ENCODE measurements around the gene NANOS2.
"Not testable (repeated sequence)": the region's sequence is repeated elsewhere in the genome, so short reads cannot be mapped to it uniquely, and the experiment has no call there.

Gene NANOS2

GRCh38 chr19:45873219-45873772, 41.3 kb downstream of the NANOS2 start:
- no peak for DNase-seq

GRCh38 chr19:45872095-45872919, 42.3 kb downstream of the NANOS2 start:
- DNase-seq = no peak

GRCh38 chr19:45870798-45871197, 43.8 kb downstream of the NANOS2 start:
- no peak for DNase-seq

DNA sequence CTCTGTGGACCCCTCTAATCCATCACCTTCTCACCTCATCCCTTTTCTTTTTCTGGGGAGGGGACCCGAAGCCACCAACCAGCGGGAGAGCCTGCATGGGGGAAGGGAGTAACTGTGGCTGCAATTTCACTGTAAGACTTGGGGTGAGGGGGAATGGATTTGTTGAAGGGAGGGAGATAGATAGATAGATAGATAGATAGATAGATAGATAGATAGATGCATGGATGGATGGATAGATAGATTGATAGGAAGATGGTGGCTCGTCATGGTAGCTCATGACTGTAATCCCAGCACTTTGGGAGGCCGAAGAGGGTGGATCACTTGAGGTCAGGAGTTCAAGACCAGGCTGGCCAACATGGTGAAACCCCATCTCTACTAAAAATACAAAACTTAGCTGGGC, 47.3 kb downstream of the NANOS2 start:
- not testable (repeated sequence) for DNase-seq

DNA sequence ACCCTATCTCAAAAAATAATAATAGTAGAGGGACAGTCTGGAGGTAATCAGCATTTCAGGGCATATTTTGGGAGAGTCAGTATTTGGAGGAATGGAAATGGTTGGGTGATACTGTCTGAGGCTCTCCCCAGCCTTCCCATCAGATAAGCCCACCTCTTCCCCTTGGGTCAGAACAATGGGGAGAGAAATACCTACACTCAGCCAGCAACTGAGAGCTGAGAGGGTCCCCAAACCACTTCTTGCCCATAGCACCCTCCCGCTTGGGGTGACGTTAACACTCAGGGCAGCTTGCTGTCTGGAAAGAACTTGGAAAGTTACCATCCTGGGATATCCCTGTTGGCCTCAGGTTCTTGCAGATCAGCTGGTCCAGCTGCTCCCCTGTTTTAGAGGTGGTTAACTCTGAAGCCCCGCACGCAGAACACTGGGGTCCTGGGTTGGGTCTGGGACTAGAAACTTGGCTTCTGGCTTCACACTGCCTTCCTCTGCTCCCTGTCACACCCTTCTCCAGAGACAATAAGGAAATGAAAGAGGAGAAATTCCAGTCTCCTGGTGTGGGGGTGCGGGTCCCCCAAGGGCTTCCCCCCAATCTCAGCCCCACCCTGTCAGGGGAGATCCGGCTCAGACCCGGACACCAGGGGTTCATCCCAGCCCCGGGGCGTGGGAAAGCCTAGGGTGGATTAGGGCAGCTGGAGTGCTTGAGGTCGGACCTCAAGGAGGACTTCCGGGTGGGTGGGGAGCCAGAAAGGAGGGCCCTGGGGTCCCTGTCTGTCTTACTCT, 48.0 kb downstream of the NANOS2 start:
- DNase-seq = no peak

DNA sequence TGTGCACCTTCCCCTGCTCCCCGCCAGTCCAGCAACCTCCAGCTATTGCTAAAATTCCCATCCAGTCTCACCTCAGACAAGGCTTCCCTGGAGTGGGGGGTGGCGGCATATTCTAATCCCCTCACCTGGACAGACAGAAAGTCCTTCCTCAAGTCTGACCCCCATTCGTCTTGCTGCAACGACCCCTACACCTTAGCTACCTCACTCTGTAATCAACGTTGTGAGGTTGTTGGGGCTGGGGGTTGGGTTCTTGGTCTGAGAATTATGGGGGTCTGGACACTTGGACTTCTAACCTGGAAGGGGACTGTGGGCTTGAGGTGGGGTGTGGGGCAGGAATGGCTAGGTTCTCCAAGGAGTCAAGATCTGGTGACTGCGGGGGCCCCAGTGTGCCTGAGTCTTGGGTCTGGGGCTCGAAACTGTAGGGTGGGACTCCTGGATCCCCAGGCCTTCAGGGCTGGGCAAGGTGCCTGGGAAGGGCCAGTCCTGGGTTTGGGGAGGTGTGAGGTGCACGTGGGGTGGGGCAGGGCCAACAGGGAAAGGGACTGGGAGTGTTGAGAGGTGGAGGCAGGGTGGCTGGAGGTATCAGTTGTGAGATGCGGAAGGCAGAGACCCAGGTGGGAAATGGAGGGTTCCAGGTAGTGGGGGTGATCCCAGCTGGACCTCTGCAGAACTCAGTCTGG, 49.2 kb downstream of the NANOS2 start:
- DNase-seq = no peak

DNA sequence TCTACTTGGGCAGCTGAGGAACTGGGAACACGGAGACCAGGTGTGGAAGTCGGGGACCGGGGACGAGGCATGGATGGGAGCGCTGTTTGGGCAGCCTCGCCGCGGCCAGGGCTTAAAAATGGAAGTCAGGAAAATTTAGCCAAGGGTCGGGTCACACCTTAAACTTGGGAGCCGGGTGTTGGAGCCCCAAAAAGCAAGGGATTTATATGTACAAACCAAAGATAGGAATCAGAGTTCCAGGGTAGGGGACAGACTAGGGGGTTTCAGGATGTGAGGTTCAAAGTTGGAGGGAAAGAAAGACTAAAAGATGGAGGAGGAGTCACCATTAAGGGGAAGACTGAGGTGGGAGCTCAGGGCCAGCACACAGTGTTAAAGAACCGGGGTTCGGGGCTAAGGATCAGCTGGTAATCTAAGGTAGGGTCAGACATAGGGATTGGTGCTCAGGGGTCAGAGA, 49.9 kb downstream of the NANOS2 start:
- DNase-seq = no peak

DNA sequence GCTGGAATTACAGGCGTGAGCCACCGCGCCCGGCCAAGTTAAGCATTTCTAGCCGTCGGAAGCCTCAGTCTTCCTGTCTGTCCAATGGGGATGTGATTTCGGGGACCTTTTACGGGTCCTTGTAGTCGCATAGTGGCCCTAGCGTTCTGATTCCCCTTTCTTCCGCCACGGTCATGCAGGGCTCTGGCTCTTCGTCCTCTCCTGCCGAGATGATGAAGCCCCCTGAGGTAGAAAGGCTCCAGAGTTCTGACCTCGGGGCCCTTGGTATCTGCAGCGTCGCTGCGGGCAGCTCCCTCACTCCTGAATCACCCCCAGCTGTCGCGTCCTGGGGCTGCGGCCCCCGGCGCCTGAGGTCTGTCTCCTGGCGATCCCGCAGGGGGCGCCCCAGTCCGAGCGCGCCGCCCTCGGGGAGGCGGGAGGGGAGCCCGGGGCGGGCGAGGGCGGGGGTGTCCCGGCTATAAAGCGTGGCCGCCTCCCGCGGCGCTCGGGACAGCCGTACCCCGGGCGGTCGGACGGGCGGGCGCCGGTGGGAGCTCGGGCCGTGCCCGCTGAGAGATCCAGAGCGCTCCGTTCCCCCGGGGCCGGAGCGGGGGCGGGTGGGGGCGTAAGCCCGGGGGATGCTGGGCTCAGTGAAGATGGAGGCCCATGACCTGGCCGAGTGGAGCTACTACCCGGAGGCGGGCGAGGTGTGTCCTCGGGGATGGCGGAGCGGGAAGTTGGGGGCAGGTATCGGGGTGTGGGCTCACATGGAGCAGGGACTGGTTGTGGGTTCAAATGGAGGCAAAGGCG, 50.5 kb downstream of the NANOS2 start, which contains the start of gene FOXA3:
TSS of gene FOXA3 (plus strand) at position 487 of the 789 bp plus-strand sequence. CDS start at position 618, 131 bp downstream.
- peak; percentile 43 to 75 (median 50) for DNase-seq

DNA sequence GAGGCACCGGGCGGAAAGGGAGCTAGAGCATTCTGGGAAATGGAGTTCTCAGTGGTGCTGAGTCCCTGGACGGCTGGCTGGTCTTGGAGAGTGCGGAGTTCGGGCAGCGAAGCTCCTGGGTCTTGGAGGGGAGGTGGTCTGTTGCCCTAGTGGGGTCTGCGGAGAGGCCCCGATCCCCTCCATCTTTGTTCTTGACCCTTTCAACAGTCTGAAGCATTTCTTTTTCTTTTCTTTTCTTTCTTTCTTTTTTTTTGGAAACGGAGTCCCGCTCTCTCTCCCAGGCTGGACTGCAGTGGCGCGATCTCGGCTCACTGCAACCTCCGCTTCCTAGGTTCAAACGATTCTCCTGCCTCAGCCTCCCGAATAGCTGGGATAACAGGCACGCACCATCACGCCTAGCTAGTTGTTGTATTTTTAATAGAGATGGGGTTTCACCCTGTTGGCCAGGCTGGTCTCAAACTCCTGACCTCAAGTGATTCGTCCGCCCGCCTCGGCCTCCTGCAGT, 51.2 kb downstream of the NANOS2 start:
- DNase-seq = no peak
